RWPE2 (cell line): ENCODE results near the gene SNRNP70.

Experiments used
- ATAC-seq: fragments of 200-7000 bp; cut with Tn5 transposase; 3 replicates; pipeline ENCODE4 v1.9.1; 2021; ENCODE audit warnings: low read depth
- DNase-seq: peaks from one replicate; pipeline ENCODE4 v3.0.0-alpha.2; 2020; ENCODE audit warnings: low spot score
- H3K27ac ChIP-seq: fragments of 450-650 bp; 2 replicates; pipeline ENCODE4 v1.5.1; 2017; ENCODE audit warnings: mild to moderate bottlenecking; ENCODE audit not compliant: poor library complexity, severe bottlenecking
- H3K27me3 ChIP-seq: fragments of 250-450 bp; sonication (Bioruptor Pico); 2 replicates; pipeline ENCODE4 v1.5.1; 2021; ENCODE audit warnings: mild to moderate bottlenecking, moderate library complexity; ENCODE audit not compliant: insufficient read depth, poor library complexity, severe bottlenecking
- H3K36me3 ChIP-seq: fragments of 250-450 bp; sonication (Bioruptor Pico); 2 replicates; pipeline ENCODE4 v1.5.1; 2020; ENCODE audit warnings: low read depth, mild to moderate bottlenecking, moderate library complexity
- H3K4me1 ChIP-seq: fragments of 250-450 bp; sonication (Bioruptor Pico); 2 replicates; pipeline ENCODE4 v1.5.1; 2021; ENCODE audit warnings: mild to moderate bottlenecking, moderate library complexity; ENCODE audit not compliant: insufficient read depth, poor library complexity, severe bottlenecking
- H3K4me3 ChIP-seq: fragments of 250-450 bp; sonication (Bioruptor Pico); 2 replicates; pipeline ENCODE4 v1.5.1; 2021; ENCODE audit warnings: mild to moderate bottlenecking, moderate library complexity; ENCODE audit not compliant: severe bottlenecking
- H3K9me3 ChIP-seq: fragments of 250-450 bp; sonication (Bioruptor Pico); 2 replicates; pipeline ENCODE4 v1.5.1; 2021; ENCODE audit warnings: mild to moderate bottlenecking, moderate library complexity; ENCODE audit not compliant: severe bottlenecking
- TF ChIP-seq, protein P1 (sequence below): fragments of 450-650 bp; IDR thresholded peaks from one replicate; pipeline ENCODE4 v1.5.1; 2017; ENCODE audit warnings: mild to moderate bottlenecking, moderate library complexity; ENCODE audit not compliant: poor library complexity, severe bottlenecking

SNRNP70 gene

DNA sequence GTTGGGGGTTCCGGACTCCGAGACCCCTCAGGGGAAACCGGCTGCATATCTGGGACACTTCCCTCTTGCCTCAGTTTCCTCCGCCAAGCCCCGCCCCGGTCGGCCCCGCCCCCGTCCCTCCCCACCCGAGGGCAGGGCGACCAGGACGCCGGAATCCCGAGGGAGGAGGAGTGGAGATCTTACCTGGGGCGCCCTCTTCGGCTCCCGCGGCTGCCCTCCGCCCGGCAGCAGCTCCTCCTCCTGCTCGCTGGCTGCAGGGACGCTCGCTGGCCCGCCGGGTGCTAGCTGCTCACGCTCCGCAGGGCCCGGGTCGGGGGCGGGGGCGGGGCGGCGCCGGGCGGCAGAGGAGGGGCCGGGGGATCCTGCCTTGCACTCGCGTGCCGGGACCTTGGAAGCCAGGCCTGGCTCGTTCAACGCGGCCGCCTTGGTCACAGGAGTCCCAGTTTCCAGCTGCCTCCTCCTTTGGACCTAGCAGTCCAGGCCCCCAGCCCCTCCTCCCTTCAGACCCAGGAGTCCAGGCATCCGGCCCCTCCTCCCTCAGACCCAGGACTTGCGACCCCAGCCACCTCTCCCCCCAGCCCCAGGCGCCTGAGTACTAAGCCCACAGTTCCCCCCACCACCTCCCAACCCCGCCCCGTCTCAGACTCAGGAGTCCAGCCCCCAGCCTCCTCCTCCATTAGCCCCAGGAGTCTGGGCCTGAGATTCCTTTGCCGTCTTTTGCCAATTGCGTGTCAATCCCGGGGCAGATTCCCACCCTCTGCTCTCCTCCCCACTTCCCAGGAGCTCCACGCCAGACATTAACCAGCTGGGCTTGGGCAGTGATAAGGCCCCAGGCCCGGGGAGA lies 20.3 kb upstream of the SNRNP70 start, which contains the start of gene NTF4:
TSS of gene NTF4 (minus strand) at position 51 of the 844 bp plus-strand sequence. CDS start 2,821 bp downstream, outside the sequence.
- no peaks in the 10 kb centered on the region for H3K9me3 ChIP-seq
- H3K27me3 ChIP-seq = no peaks in the 10 kb centered on the region
- H3K4me3 ChIP-seq = peak within 1 kb of the TSS; percentile 40
- ATAC-seq = peak; percentile 66
- TF ChIP-seq, protein P1, sequence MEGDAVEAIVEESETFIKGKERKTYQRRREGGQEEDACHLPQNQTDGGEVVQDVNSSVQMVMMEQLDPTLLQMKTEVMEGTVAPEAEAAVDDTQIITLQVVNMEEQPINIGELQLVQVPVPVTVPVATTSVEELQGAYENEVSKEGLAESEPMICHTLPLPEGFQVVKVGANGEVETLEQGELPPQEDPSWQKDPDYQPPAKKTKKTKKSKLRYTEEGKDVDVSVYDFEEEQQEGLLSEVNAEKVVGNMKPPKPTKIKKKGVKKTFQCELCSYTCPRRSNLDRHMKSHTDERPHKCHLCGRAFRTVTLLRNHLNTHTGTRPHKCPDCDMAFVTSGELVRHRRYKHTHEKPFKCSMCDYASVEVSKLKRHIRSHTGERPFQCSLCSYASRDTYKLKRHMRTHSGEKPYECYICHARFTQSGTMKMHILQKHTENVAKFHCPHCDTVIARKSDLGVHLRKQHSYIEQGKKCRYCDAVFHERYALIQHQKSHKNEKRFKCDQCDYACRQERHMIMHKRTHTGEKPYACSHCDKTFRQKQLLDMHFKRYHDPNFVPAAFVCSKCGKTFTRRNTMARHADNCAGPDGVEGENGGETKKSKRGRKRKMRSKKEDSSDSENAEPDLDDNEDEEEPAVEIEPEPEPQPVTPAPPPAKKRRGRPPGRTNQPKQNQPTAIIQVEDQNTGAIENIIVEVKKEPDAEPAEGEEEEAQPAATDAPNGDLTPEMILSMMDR = peak; percentile 18
- peak within 1 kb of the TSS; percentile 92 for H3K27ac ChIP-seq
- DNase-seq = peak; percentile 70
- H3K4me1 ChIP-seq = peaks cover 7% of the 10 kb centered on the region
- no peaks in the 10 kb centered on the region for H3K36me3 ChIP-seq

DNA sequence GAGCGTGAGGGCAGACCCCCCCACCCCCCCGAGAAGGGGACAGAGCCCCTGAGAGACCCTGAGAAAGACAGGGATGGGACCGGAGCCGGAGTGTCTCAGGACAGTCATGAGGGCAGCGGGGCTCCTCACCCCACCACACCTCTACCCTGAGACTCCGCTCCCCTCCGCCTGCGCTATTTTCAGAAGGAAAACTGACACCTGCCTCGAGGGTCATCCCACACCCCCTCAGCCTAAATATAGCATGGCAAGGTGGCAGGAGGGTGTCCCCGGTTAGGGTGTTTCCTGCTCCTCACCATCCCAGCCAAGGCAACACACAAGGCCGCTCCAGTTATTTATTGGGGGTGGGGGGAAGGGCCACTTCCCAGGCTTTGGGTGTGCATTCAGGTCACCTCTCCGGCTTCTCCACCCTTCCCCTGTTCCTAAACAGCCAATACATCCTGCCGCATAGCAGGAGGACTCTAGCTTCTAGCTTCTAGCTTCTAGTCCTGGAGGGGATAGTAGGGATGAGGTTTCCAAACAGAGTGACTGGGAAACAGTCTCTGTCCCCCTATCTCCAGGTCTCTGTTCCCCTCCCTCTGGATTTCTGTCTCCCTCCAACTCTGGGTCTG lies 19.2 kb upstream of the SNRNP70 start:
- Histone ChIP-seq H3K4me1 (peaks cover 7% of the 10 kb centered on the region), H3K27me3 (peaks cover 2% of the 10 kb centered on the region), H3K36me3 (no peaks in the 10 kb centered on the region), H3K4me3 (no peak overlapping the region), H3K27ac (no peak overlapping the region), H3K9me3 (no peaks in the 10 kb centered on the region)
- DNase-seq (no peak), ATAC-seq (no peak)
- TF ChIP-seq, protein P1 = no peak

DNA sequence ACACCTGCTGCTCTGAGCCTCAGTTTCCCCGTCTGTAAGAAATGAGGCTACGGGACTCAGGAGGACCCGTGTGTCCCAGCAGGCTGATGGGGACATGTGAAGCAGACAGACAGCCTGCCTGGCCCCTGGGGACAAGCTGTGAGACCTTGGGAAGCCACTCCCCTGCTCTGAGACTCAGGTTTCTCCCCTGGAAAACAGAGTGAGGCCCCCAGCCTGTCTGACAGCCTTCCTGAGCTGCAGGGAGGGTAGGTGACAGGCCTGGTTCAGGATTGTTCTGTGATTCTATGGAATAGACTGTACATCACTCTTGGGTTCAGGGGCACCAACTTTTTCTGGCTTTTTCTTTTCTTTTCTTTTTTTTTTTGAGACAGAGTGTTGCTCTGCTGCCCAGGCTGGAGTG lies 17.7 kb upstream of the SNRNP70 start:
- H3K4me3 ChIP-seq = no peak overlapping the region
- no peak for DNase-seq
- no peaks in the 10 kb centered on the region for H3K9me3 ChIP-seq
- no peak overlapping the region for H3K27ac ChIP-seq
- TF ChIP-seq, protein P1 = no peak
- H3K27me3 ChIP-seq = peaks cover 14% of the 10 kb centered on the region
- H3K36me3 ChIP-seq = no peaks in the 10 kb centered on the region
- H3K4me1 ChIP-seq = peaks cover 7% of the 10 kb centered on the region
- no peak for ATAC-seq

DNA sequence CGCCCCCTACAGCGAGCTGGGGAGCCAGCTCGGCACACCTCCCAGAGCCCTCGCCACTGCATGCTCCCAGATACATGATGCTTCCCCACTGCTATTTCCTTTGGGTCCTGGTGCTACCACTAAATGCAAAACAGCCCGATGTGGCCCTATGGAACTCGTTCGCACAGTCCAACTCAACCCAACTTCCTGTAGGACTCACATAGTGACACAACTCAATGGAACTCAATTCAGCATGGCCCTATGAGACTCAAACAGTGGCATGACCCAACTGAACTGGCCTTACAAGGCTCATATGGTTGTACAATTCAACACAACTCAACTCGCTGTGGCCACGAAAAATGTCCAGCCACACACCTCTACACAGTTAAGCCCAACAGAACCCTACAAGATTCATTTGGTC lies 16.2 kb upstream of the SNRNP70 start:
- H3K27ac ChIP-seq = no peak overlapping the region
- no peaks in the 10 kb centered on the region for H3K9me3 ChIP-seq
- no peak for ATAC-seq
- no peak overlapping the region for H3K4me3 ChIP-seq
- no peaks in the 10 kb centered on the region for H3K4me1 ChIP-seq
- no peak for DNase-seq
- TF ChIP-seq, protein P1 = no peak
- no peaks in the 10 kb centered on the region for H3K36me3 ChIP-seq
- H3K27me3 ChIP-seq = peaks cover 27% of the 10 kb centered on the region
